Measurements from ENCODE around the gene PDRG1. TPM values are rescaled to one million over a fixed set of nuclear protein-coding genes. Genes with fewer than 3 reads are reported as not detected.

PDRG1 gene
- total RNA-seq = 12.7 and 13.0 TPM in 2 replicates

DNA sequence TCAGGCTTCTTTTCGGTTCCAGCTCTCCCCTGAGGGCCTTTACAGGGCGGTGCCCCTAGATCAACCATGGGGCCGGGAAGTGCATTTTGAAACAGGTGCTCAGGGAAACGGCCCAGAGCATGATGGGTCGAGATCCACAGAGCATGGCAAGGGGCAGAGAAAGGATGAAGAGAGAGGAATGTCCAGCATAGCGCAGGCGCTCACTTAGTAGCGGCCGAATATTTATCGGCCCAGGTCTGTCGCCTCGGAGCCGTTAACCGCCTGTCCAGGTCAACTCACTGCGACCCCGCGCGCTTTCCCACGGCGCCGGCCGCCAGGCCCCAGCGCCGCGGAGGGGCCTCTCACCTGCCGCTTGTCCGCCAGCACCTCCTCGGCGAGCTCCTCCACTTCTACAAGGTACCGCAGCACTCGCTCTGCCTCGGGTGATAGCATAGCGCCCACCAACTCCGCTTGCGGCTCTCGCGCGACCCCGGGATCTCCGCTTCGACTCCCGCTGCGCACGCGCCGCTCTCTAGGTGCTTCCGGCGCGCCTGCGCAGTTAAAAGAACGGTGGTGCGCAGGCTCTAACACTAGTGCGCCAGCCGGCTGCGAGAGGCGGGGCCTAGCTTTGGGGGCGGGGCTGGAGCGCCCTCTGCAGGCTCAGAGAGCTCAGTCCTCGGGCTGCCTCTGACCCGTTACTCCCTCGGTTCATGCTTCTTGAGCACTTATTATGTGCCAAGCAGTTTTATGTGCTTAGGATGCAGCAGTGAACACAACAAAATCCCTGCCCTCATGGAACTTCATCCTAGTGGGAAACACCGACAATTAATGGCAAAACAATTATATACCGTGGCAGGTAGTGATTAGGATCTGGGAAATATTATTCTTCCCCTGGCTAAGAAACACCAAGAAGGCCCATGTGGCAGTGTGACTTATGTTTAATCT is at the start of gene PDRG1:
Gene PDRG1, minus strand, starts transcription at position 517 of the 924 bp plus-strand sequence. Its CDS starts 85 bp downstream, at position 432.
- intact Hi-C loops (cut with micrococcal nuclease) = loop anchor here (1.0 to 10.0 kb wide), 13 partner anchors 17 to 871 kb away; partner anchors contain the start of genes ASXL1, DNMT3B, PLAGL2 and POFUT1

DNA sequence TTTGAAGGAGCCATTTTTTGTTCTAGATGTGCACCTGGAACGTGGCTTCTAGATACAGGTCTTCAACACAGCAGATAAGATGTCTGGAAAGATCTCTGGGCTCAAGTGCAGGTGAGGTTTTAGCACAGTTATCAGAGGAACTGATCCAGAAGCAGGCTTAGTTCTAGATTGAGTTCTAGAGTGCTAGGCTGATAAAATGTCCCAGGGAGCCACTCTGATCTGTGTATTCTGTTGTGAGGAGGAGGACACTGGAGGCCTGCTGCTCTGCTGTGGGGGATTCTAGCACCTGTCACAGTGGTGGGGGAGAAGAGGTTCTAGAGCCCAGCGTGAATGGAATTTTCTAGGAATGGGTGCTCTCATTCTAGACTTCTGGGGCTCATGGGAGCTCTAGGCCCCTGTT is 46.4 kb upstream of the PDRG1 start:
- intact Hi-C loops (cut with micrococcal nuclease) = no loop called here

DNA sequence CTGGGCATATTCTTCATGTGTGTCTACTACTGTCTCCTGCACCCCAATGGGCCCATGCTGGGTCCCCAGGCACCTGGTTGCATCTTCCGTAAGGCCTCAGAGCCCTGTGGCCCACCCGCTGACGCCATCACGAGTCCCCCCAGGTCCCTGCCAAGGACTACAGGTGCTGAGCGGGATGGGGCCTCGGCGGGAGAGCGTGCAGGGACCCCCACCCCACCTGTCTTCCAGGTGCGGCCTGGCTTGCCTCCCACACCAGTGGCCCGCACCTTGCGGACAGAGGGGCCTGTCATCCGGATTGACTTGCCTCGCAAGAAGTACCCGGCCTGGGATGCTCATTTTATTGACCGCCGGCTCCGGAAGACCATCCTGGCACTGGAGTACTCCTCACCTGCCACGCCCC is 45.1 kb upstream of the PDRG1 start:
- intact Hi-C loops (cut with micrococcal nuclease) = no loop called here

DNA sequence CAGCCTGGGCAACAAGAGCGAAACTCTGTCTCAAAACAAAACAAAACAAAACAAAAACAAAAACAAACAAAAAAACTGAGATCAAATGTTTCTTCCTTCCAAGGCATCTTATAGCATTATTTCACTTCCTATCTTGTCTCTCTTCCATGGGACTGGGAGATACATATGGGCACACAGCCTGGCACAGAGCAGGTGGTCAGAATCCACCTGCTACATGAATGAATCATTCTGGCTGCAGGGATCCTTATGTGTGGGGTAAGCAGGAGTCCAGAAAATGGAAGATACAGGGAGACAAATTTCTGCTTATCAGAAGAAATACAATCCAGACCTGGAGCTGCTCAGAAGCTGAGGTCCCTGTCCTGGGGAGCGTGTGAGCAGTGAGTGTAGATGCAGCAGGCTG is 40.2 kb upstream of the PDRG1 start:
- intact Hi-C loops (cut with micrococcal nuclease) = no loop called here

DNA sequence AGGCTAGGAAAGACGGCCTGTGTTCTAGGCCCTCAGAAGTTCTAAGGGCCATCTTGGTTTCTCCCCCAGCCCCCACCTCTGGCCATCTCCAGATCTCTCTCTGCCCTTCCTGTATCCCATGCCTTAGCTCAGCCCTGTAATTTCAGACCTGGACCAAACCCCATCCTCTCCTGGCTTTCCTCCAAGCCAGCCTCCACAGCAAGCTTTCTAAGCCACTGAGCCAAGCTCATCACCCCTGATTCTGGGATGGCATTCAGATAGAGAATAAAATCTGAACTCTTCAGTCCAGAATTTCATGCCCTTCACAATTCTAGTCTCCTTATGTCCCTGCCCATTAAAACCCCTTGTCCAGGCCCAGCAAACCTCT is 39.5 kb upstream of the PDRG1 start:
- intact Hi-C loops (cut with micrococcal nuclease) = no loop called here

DNA sequence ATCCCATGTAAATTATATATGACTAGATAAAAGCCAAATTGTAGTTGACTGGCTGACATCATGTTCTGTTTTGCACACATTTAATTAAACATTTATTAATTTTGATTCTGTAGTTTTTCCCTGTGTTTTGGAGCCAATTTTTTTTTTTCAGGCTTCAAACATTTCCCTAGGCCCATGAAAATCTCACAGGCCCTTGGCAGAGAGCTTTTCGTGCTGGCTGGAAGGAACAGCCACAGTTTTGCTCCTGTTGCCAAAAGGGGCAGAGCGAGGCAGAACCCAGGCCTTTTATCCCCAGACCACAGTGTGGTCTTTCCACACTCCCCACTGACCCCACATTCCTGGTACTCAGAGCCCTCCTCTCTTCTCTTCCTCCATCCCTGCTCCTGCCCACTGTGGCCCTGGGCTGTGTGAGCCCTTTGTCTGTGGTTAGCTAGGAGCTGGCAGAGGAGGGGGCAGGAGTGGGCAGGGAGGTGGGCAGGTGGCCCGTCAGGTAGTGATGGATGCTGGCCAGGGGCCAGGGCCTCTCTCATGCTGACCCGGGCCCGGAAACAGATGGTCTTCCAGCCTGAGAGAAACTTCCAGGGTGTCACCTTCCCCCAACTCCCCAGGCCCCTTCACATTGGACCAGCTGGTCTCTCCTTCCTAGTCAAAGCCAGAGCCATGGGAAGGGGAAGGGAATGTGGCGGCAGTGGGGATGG is 38.9 kb upstream of the PDRG1 start:
- intact Hi-C loops (cut with micrococcal nuclease) = no loop called here

DNA sequence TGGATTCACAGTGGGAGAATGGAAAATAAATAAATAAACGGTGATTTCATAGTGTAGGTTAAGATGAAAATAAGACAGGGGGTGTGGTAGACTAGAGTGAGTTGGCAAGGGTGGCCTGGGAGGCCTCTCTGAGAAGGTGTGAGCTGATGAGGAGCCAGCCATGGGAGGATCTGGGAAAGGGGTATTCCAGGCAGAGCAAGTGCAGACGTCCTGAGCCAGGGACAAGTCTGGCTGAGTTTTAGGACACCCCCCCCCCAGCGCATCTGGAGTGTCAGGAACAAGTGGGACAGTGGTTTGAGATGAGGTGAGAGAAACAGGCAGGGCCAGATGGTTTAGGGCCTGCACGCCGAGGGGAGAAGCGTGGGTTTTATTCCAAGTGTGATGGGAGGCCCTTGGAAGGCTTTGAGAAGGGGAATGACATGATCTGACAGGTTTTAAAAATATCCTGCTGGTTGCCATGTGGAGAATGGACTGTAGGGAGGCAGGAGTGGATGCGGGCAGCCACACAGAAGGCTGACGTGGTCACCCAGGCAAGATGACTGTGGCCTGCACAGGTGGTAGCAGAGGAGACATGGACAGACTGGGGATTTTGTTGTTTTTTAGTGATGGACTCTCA is 37.3 kb upstream of the PDRG1 start:
- intact Hi-C loops (cut with micrococcal nuclease) = no loop called here

DNA sequence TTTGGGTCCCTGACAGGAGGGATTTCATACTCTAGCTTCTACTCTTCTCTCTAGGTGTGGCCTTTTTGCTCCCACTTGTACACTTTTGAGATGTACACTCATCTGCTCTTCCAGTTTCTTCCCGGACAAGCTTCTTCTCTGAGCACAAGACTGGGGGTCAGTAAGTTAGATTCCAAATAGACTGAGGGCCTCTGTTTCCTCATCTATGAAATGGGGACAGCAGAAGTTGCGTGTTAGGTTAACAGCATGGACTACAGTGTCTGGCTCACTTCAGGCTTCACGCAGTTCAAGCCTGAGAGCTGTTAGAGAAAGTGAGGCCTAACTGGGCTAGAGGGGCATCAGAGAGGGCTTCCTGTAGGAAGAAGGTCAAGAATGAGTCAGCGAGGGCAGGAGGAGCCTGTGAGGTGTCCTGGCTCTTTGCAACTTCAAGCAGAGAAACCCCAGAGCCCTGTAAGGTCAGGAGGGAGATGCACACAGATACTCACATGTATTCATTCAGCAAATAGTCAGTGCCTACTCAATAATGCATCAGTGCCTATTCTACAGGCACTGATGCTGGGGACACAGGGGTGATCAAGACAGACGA is 36.7 kb upstream of the PDRG1 start:
- intact Hi-C loops (cut with micrococcal nuclease) = no loop called here

DNA sequence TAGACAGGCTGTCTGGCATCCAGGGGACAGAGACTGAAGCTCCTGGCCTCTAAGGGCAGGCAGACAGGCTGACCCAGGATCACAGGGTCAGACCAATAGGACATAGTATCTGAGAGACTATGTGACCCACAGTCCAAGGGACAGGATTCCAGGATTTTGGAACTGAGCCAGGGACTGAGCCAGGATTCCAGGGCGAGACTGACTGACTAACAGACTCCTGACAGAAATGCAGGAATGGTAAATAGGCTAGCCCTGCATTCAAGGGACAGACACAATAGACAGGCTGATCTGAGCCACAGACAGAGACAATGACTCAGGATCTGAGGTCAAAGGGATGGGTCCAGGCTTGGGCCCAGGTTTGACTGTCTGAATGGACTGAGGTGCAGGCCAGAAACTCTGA is 35.9 kb upstream of the PDRG1 start:
- intact Hi-C loops (cut with micrococcal nuclease) = no loop called here

DNA sequence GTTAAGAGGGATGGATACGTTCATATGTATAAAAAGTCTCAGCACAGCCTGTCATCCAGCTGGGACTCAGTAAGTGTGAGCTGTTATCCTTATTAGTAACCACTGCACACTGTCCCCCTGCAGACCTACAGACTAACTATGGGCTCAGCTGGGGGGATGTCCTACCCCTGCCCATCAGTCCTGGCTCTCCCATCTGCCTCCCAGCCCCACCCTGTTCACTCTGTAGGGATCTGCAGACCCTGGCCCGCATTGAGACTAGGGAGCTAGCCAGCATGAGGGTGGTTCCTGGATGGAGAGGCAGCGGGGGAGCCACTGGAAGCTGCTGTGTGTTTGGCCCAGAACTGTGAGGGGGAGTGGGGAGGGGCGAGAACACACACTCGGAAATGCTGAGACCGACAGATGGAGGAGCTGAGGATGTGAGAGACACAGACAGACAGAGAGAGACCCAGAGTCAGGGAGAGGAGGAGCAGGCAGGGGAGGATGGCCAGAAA is 33.2 kb upstream of the PDRG1 start:
- intact Hi-C loops (cut with micrococcal nuclease) = no loop called here

DNA sequence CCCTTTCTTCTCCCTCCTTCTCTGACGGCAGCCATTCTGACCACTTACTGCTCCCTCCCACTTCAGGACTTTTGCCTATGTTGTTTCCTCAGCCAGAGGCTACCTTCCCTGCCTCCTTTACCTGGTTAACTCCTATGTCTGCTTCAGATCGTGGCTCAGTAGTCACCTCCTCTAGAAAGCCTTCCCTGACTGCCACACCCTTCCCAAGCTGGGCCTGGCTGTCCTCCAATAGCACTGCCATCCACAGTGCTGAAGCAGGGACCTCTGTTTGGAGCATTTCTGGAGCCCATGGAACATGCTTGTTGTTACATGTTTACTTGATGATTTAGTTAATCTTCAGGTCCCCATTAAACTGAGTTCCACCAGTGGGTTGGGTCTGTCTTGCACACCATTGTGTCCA is 29.9 kb upstream of the PDRG1 start:
- intact Hi-C loops (cut with micrococcal nuclease) = no loop called here

DNA sequence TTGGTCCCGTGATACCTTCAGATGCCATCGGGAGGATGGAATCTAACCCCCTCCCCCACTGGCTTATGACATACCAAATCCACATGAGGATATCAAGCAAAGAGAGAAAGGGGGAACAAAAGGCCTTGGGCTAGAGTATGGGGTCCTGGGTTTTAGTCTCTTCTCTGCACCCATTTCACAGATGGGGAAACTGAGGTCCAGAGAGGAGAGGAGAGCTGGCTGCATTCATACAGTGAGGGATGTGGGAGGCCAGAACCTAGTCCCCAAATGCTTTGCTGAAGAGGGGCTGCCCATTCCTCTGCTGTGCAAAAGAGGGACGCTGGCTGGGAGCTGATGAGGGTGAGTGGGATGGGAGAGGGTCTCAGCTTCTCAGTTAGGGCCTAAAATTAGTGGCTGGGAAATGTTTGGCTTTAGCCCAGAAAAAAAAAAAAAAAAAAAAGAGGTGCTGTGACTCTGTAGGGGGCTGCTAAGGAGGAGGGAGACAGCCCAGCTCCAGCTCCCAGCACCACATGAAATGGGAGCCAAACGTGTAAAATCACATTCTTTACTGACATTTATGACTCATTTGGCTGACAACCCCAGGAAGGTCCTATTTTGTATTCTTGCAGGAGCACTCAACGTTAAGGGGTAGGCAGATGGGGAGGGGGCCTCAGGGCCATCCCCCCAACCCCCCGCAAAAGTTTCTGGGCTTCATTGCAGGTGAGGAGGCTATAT is 28.0 kb upstream of the PDRG1 start:
- intact Hi-C loops (cut with micrococcal nuclease) = no loop called here

DNA sequence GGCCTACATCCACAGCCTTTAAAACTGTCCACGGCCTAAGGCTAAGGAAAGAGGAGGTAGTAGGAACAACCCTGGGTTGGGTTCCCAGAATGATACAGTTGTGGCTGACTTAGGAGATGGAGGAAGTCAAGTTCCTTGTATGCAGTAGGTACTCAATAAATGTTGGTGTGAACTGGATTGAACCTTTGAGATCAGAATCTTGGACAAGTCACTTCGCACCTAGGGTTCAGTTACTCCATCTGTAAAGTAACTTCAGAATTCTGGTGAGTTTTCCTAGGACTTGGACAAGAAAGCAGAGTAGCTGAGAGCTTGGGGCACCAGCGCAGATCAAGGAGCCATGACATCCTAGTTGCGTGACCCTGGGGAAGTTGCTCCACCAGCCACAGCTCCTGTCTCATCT is 25.2 kb upstream of the PDRG1 start:
- intact Hi-C loops (cut with micrococcal nuclease) = no loop called here

DNA sequence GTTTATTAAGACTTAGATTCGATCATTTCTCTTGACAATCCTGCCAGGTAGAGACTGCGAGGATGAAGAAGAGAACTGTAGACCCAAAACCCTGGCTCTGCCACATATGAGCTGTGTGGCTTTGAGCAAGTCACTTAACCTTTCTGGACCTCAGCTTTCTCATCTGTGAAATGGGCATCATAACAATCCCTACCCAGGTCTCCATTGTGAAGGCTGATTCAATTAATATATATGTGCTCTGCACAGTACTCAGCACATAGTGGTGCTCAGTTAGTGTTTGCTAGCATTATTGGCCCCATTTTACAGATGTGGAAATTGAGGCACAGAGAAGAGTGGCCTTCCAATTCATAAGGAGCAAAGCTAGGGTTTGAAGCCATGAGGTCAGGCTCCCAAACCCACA is 24.0 kb upstream of the PDRG1 start:
- intact Hi-C loops (cut with micrococcal nuclease) = no loop called here

DNA sequence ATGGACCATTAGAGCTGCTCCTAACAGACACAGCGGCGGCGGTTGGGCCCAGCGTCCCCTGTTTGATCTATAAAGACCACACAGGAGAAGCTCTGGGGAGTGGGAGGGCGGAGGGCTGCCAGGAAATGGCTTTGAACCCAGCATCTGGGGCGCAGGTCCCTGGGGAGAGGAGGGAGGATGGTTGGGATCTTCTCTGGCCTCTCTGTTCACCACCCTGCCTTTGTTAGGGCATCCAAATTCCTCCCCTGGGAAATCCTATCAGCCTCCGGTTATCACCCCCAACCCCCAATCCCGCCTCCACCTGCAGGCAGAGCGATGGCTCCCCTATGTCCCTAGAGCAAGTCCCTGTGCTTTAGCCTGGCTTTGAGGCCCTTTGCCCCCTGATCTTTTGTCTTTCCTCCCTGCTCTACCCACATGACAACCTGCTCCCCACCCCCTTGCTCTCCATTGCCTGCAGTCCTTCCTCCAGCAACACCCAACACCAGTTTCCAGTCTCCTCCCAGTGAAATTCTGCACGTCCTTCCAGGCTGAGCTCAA is 23.2 kb upstream of the PDRG1 start:
- intact Hi-C loops (cut with micrococcal nuclease) = no loop called here

DNA sequence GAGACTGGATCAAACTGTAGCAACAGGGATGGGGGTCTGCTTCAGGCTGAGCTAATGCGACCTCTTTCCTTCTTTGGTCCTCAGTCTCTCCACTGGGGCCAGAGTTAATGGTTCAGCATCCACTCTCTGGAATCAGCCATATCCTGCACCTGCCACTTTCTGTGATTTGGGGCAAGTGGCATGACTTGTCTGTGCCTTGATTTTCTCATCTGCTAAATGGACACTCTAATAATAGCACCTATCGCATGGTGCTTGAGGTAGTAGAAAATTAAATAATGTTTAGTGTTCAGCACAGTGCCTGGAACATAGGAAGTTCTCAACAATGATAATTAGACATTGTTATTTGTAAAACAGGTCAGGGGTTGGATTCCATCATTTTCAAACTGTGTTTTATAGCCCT is 22.4 kb upstream of the PDRG1 start:
- intact Hi-C loops (cut with micrococcal nuclease) = no loop called here

DNA sequence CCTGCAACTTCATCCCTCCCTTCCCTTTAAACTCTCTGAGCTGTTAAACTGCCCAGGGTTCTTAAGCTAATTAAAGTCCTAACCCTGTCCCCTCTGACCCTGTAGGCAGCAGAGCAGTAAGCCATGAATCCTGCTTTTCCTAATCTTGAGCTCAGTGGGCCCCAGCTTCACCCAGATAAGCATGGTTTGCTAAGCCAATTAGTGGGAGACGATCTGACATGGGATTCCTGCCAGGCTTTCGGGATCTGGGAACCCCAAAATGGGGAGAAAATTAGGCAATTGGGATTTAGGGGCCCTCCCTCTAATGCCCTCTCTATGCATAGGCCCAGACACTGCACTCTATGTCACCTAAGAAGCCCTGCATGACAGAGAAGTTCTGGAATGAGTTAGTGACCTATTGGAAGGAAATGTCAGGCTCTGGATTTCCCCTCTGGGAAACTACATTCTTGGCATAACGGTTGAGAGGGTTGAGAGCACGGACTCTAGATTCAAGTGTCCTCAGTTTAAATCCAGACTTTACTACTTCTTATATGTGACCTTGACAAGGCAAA is 20.7 kb upstream of the PDRG1 start:
- intact Hi-C loops (cut with micrococcal nuclease) = no loop called here

DNA sequence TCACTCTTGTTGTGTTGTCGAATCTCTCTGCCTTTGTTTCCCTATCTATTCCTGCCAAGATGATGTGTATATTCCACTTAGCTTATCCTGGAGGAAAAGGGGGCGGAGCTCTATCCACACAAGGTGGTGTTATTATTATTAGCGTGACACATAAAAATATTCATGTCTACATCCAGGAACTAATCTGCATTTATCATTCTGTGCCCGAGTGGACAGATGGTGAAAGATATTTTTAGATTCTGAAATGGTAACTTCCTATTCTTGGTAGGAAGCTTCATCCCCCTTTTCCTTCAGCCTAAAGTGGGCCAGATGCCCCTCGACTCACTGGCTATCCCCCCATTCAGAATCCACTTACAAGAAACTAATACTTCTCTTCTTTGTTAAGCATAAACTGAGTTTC is 18.1 kb upstream of the PDRG1 start:
- intact Hi-C loops (cut with micrococcal nuclease) = no loop called here

DNA sequence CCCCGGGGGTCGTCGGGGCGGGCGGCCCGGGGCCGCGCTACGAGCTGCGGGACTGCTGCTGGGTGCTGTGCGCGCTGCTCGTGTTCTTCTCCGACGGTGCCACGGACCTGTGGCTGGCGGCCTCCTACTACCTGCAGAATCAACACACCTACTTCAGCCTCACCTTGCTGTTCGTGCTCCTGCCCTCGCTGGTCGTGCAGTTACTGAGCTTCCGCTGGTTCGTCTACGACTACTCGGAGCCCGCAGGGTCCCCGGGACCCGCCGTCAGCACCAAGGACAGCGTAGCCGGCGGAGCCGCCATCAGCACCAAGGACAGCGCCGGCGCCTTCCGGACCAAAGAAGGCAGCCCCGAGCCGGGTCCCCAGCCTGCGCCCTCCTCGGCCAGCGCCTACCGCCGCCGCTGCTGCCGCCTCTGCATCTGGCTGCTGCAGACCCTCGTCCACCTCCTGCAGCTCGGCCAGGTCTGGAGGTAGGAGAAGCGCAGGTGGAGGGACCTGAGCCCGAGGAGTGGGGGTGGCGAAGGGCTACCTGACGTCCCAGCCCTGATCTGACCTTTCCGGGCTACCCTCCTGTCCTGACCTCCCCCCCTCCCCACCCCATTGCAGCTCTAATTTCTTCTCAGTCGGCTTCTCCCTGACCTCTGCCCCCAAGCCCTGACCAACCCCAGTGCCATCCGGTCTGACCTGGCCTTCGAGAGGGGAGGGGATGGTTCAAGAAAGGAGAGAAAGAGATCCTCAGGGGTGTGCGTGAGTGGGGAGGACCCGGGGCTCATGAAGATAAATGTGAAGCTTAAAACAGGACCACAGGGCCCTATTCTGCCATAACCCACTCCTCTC is 16.7 kb upstream of the PDRG1 start:
- intact Hi-C loops (cut with micrococcal nuclease) = loop anchor here (1.0 kb wide), 2 partner anchors 16 to 88 kb away; partner anchors contain the start of gene PDRG1

Data from T-helper 1 cell treated with Interleukin-12 subunit alpha and Interleukin-12 subunit beta and Interleukin-4 antibody, amounts not matched to agents 30 ng/mL and 1 ng/mL, for 36 hours (primary cell).